ENCODE measurements around the gene SCIN.
"Not testable (repeated sequence)": the region's sequence is repeated elsewhere in the genome, so short reads cannot be mapped to it uniquely, and the experiment has no call there.

Gene SCIN

GRCh38 chr7:12555695-12556094 is 14.8 kb upstream of the SCIN start:
- DNase-seq, H3K4me1 Mint-ChIP-seq, H3K27me3 Mint-ChIP-seq, H3K4me3 Mint-ChIP-seq, H3K9me3 Mint-ChIP-seq, ATAC-seq, H3K27ac Mint-ChIP-seq: not testable (repeated sequence)

- not testable (repeated sequence) for H3K27me3 Mint-ChIP-seq, H3K9me3 Mint-ChIP-seq, H3K27ac Mint-ChIP-seq, H3K4me1 Mint-ChIP-seq, DNase-seq
- H3K4me3 Mint-ChIP-seq: peak overlapping the region in 1 of 2 donors; percentile 50
- peak; percentile 66 for ATAC-seq
Measured at GRCh38 chr7:12556139-12556792, 14.3 kb upstream of the SCIN start.

- no peaks in the 10 kb centered on the region for H3K9me3 Mint-ChIP-seq
- ATAC-seq (no peak), DNase-seq (no peak)
- H3K4me1 Mint-ChIP-seq: no peaks in the 10 kb centered on the region
- H3K27me3 Mint-ChIP-seq: no peaks in the 10 kb centered on the region
- no peak overlapping the region for H3K4me3 Mint-ChIP-seq
- no peak overlapping the region for H3K27ac Mint-ChIP-seq
Measured at GRCh38 chr7:12557282-12557681, 13.2 kb upstream of the SCIN start.

- no peak for DNase-seq
- H3K27ac Mint-ChIP-seq: no peak overlapping the region
- H3K4me1 Mint-ChIP-seq: peaks cover 18% of the 10 kb centered on the region
- ATAC-seq: no peak
- no peak overlapping the region for H3K4me3 Mint-ChIP-seq
- H3K9me3 Mint-ChIP-seq: no peaks in the 10 kb centered on the region
- peaks cover 43% of the 10 kb centered on the region for H3K27me3 Mint-ChIP-seq
Measured at GRCh38 chr7:12564996-12565764, 5.3 kb upstream of the SCIN start.

- H3K4me1 Mint-ChIP-seq: peaks cover 25% of the 10 kb centered on the region
- peaks cover 50% of the 10 kb centered on the region for H3K27me3 Mint-ChIP-seq
- H3K9me3 Mint-ChIP-seq: no peaks in the 10 kb centered on the region
- H3K4me3 Mint-ChIP-seq: no peak overlapping the region
- no peak overlapping the region for H3K27ac Mint-ChIP-seq
- ATAC-seq (no peak), DNase-seq (no peak)
Measured at GRCh38 chr7:12565873-12566272, 4.6 kb upstream of the SCIN start.

- Mint-ChIP-seq H3K27me3 (peaks cover 61% of the 10 kb centered on the region), H3K4me1 (peaks cover 31% of the 10 kb centered on the region), H3K4me3 (no peak overlapping the region), H3K9me3 (no peaks in the 10 kb centered on the region), H3K27ac (peak overlapping the region; percentile 16 to 71)
- ATAC-seq: no peak
- DNase-seq: no peak
Measured at GRCh38 chr7:12567015-12567414, 3.5 kb upstream of the SCIN start.

GRCh38 chr7:12569673-12570072 is 847 bp upstream of the SCIN start:
- peaks cover 76% of the 10 kb centered on the region for H3K27me3 Mint-ChIP-seq
- peak overlapping the region; percentile 73 to 79 for H3K4me3 Mint-ChIP-seq
- ATAC-seq (no peak), DNase-seq (no peak)
- peaks cover 35% of the 10 kb centered on the region for H3K4me1 Mint-ChIP-seq
- H3K27ac Mint-ChIP-seq: no peak overlapping the region
- no peaks in the 10 kb centered on the region for H3K9me3 Mint-ChIP-seq

- DNase-seq (no peak), ATAC-seq (peak; percentile 42)
- peaks cover 75% of the 10 kb centered on the region for H3K27me3 Mint-ChIP-seq
- H3K27ac Mint-ChIP-seq: peak overlapping the region in 1 of 2 donors; percentile 54
- peak overlapping the region; percentile 73 to 79 for H3K4me3 Mint-ChIP-seq
- peaks cover 35% of the 10 kb centered on the region for H3K4me1 Mint-ChIP-seq
- no peaks in the 10 kb centered on the region for H3K9me3 Mint-ChIP-seq
Measured at GRCh38 chr7:12570168-12570533, 369 bp upstream of the SCIN start.

- Mint-ChIP-seq H3K4me1 (peaks cover 34% of the 10 kb centered on the region), H3K27ac (no peak overlapping the region), H3K9me3 (no peaks in the 10 kb centered on the region), H3K27me3 (peaks cover 63% of the 10 kb centered on the region), H3K4me3 (no peak overlapping the region)
- ATAC-seq (no peak), DNase-seq (no peak)
Measured at GRCh38 chr7:12571691-12572090, 1.2 kb downstream of the SCIN start.

- peaks cover 60% of the 10 kb centered on the region for H3K27me3 Mint-ChIP-seq
- peaks cover 22% of the 10 kb centered on the region for H3K4me1 Mint-ChIP-seq
- DNase-seq (no peak), ATAC-seq (no peak)
- no peaks in the 10 kb centered on the region for H3K9me3 Mint-ChIP-seq
- H3K4me3 Mint-ChIP-seq: no peak overlapping the region
- H3K27ac Mint-ChIP-seq: no peak overlapping the region
Measured at GRCh38 chr7:12572941-12573575, 2.5 kb downstream of the SCIN start.

GRCh38 chr7:12573885-12574284 is 3.4 kb downstream of the SCIN start:
- Mint-ChIP-seq H3K9me3 (no peaks in the 10 kb centered on the region), H3K27ac (no peak overlapping the region)

GRCh38 chr7:12578930-12579640 is 8.6 kb downstream of the SCIN start:
- Mint-ChIP-seq H3K27me3 (peaks cover 15% of the 10 kb centered on the region), H3K27ac (no peak overlapping the region), H3K4me1 (no peaks in the 10 kb centered on the region), H3K4me3 (no peak overlapping the region), H3K9me3 (no peaks in the 10 kb centered on the region)
- DNase-seq (no peak), ATAC-seq (no peak)

More at GRCh38 chr7:12573885-12574284, 3.4 kb downstream of the SCIN start:
- DNase-seq (no peak), ATAC-seq (no peak)
- peaks cover 56% of the 10 kb centered on the region for H3K27me3 Mint-ChIP-seq
- H3K4me3 Mint-ChIP-seq: no peak overlapping the region
- peaks cover 22% of the 10 kb centered on the region for H3K4me1 Mint-ChIP-seq

GRCh38 chr7:12581897-12582296 is 11.4 kb downstream of the SCIN start:
- H3K27me3 Mint-ChIP-seq: peaks cover 24% of the 10 kb centered on the region
- no peak overlapping the region for H3K27ac Mint-ChIP-seq
- H3K4me3 Mint-ChIP-seq: no peak overlapping the region
- DNase-seq (no peak), ATAC-seq (no peak)
- no peaks in the 10 kb centered on the region for H3K4me1 Mint-ChIP-seq
- H3K9me3 Mint-ChIP-seq: no peaks in the 10 kb centered on the region

- Mint-ChIP-seq H3K4me1 (no peaks in the 10 kb centered on the region), H3K27me3 (peaks cover 20% of the 10 kb centered on the region), H3K27ac (no peak overlapping the region), H3K9me3 (no peaks in the 10 kb centered on the region), H3K4me3 (no peak overlapping the region)
- ATAC-seq: no peak
- DNase-seq: no peak
Measured at GRCh38 chr7:12582362-12582761, 11.8 kb downstream of the SCIN start.

GRCh38 chr7:12583176-12583575 is 12.7 kb downstream of the SCIN start:
- Mint-ChIP-seq H3K27me3 (peaks cover 24% of the 10 kb centered on the region), H3K4me1 (no peaks in the 10 kb centered on the region), H3K27ac (no peak overlapping the region), H3K4me3 (no peak overlapping the region), H3K9me3 (no peaks in the 10 kb centered on the region)
- DNase-seq (no peak), ATAC-seq (no peak)

GRCh38 chr7:12583922-12584321 is 13.4 kb downstream of the SCIN start:
- no peak overlapping the region for H3K4me3 Mint-ChIP-seq
- DNase-seq: no peak
- no peak for ATAC-seq
- no peaks in the 10 kb centered on the region for H3K9me3 Mint-ChIP-seq
- no peak overlapping the region for H3K27ac Mint-ChIP-seq
- H3K27me3 Mint-ChIP-seq: peaks cover 24% of the 10 kb centered on the region
- no peaks in the 10 kb centered on the region for H3K4me1 Mint-ChIP-seq
